Stomach (tissue), 9 donors: ENCODE results near the gene FITM2. TPM values are rescaled to one million over a fixed set of nuclear protein-coding genes. Genes with fewer than 3 reads are reported as not detected.

ENCODE experiments used
- DNase-seq, 2 donors: peaks; one replicate each; pipeline versions ENCODE4 v3.0.0 to v3.0.0-alpha.2; 2013 to 2019
- H3K27ac ChIP-seq, 5 donors: fragments of 200-600 bp in 4 of 5; sonication (generic) in 4 of 5; one replicate each; pipeline ENCODE4 v1.5.1; 2013 to 2019; ENCODE audit warnings: mild to moderate bottlenecking in 1 of 5, moderate library complexity in 1 of 5
- H3K27me3 ChIP-seq, 3 donors: fragments of 200-600 bp; sonication (generic); one replicate each; pipeline ENCODE4 v1.5.1; 2017 to 2019; ENCODE audit warnings: mixed run types in 1 of 3
- H3K36me3 ChIP-seq, 4 donors: fragments of 200-600 bp; sonication (generic); 1 replicate in 3 of 4; 2 replicates in 1 of 4; pipeline ENCODE4 v1.5.1; 2016 to 2019
- H3K4me1 ChIP-seq, 4 donors: fragments of 200-600 bp; sonication (generic); one replicate each; pipeline ENCODE4 v1.5.1; 2016 to 2019
- H3K4me3 ChIP-seq, 4 donors: fragments of 200-600 bp; sonication (generic) in 3 of 4; one replicate each; pipeline ENCODE4 v1.5.1; 2016 to 2019; ENCODE audit warnings: mild to moderate bottlenecking in 1 of 4
- H3K9me3 ChIP-seq, 4 donors: fragments of 200-600 bp; sonication (generic); one replicate each; pipeline ENCODE4 v1.5.1; 2016 to 2019
- CTCF ChIP-seq, 7 experiments: fragments of 450-650 bp in 4 of 7; fragments of 200-600 bp in 3 of 7; sonication (generic) in 3 of 7; IDR thresholded peaks; one replicate each; pipeline ENCODE4 v1.5.1; 2016 to 2019; ENCODE audit warnings: antibody characterized with exemption in 7 of 7, control low read depth in 2 of 7, mild to moderate bottlenecking in 1 of 7
- EP300 ChIP-seq: sonication (generic); formaldehyde crosslinking; IDR thresholded peaks from one replicate; pipeline ENCODE4 v1.6.1; 2017; ENCODE audit warnings: antibody characterized with exemption
- POLR2A ChIP-seq, 4 donors: fragments of 450-650 bp; IDR thresholded peaks; one replicate each; pipeline ENCODE4 v1.6.1; 2016; ENCODE audit warnings: antibody characterized with exemption in 4 of 4, control low read depth in 2 of 4, mild to moderate bottlenecking in 1 of 4, moderate library complexity in 1 of 4
- POLR2AphosphoS5 ChIP-seq, 3 donors: sonication (generic); formaldehyde crosslinking; IDR thresholded peaks; one replicate each; pipeline ENCODE4 v1.6.1; 2016; ENCODE audit warnings: antibody characterized with exemption in 3 of 3
- WGBS, 5 donors: extraction: QIAGEN DNeasy Blood & Tissue Kit in 3 of 5; methylation state at CpG; one replicate each; pipeline versions ENCODE4 v1.1.5 to v1.1.7; 2013 to 2018; 5-methylcytosine and 5-hydroxymethylcytosine counted together
- intact Hi-C: fragments of 100-400 bp; cut with DNase I; formaldehyde crosslinking; loops from one replicate; pipeline ENCODE4 v1.15.1; 2023; ENCODE audit warnings: low total_unique reads
- polyA plus RNA-seq, 3 donors: library from polyadenylated mRNA; stranded (reverse); fragments of 200-250 nt; gene quantifications; one replicate each; pipeline ENCODE4 v1.2.3, GENCODE V29; 2013
- small RNA-seq, 4 donors: library from RNA; depleted of rRNA; stranded (forward); fragments of <200 nt; gene quantifications; one replicate each; pipeline ENCODE3, GENCODE V24; 2016
- total RNA-seq, 5 donors: library from RNA; depleted of rRNA; stranded (reverse); fragments of >200 nt; gene quantifications; one replicate each; pipeline versions ENCODE4 v1.1.0 to v1.2.3, GENCODE V29; 2014 to 2016
- donor health status: healthy with polysubstance abuse.
- donor health status: Bipolar disorder and iron deficiency.
- donor health status: healthy.

Gene FITM2
- total and polyA plus RNA-seq, 8 donors, result 0.46 to 5.7 (median 2.8) TPM

GRCh38 chr20:44255942-44256341 lies 55.1 kb downstream of the FITM2 start:
- Histone ChIP-seq H3K27ac (no peak overlapping the region), H3K36me3 (no peaks in the 10 kb centered on the region), H3K9me3 (no peaks in the 10 kb centered on the region), H3K27me3 (no peaks in the 10 kb centered on the region), H3K4me1 (no peaks in the 10 kb centered on the region), H3K4me3 (no peak overlapping the region)
- 92 to 97% (median 96%) methylated on average over 1 of the region's 1 CpG for WGBS, 5 donors
- no peak for DNase-seq
- intact Hi-C loops, result no loop called here
- TF ChIP-seq EP300 (no peak), CTCF (IDR thresholded peaks at IDR 0.05) (no peak), POLR2A (IDR thresholded peaks at IDR 0.05) (no peak), POLR2AphosphoS5 (IDR thresholded peaks at IDR 0.05) (no peak)

GRCh38 chr20:44254073-44254472 lies 56.9 kb downstream of the FITM2 start:
- no peak overlapping the region for H3K4me3 ChIP-seq
- H3K4me1 ChIP-seq, result no peaks in the 10 kb centered on the region
- no peaks in the 10 kb centered on the region for H3K9me3 ChIP-seq
- WGBS, 5 donors, result 76 to 84% (median 83%) methylated on average over 8 of the region's 8 CpGs
- H3K36me3 ChIP-seq, result no peaks in the 10 kb centered on the region
- H3K27ac ChIP-seq, result no peak overlapping the region
- no peak for TF ChIP-seq CTCF (IDR thresholded peaks at IDR 0.05)
- no peak for TF ChIP-seq POLR2A (IDR thresholded peaks at IDR 0.05)
- TF ChIP-seq POLR2AphosphoS5 (IDR thresholded peaks at IDR 0.05), result no peak
- H3K27me3 ChIP-seq, result peaks cover 0 to 10% (median 3%) of the 10 kb centered on the region in 3 donors
- intact Hi-C loops, result no loop called here
- DNase-seq, result no peak

- no peak overlapping the region for H3K27ac ChIP-seq
- no peaks in the 10 kb centered on the region for H3K9me3 ChIP-seq
- H3K4me3 ChIP-seq, result no peak overlapping the region
- no peak for DNase-seq
- peaks cover 0 to 16% (median 5%) of the 10 kb centered on the region in 3 donors for H3K27me3 ChIP-seq
- no peaks in the 10 kb centered on the region for H3K4me1 ChIP-seq
- intact Hi-C loops, result no loop called here
- WGBS, 5 donors, result 72 to 92% (median 79%) methylated on average over 2 to 3 of the region's 3 CpGs
- TF ChIP-seq EP300 (no peak), POLR2AphosphoS5 (IDR thresholded peaks at IDR 0.05) (no peak), POLR2A (IDR thresholded peaks at IDR 0.05) (no peak), CTCF (IDR thresholded peaks at IDR 0.05) (no peak)
- no peaks in the 10 kb centered on the region for H3K36me3 ChIP-seq
Observed at GRCh38 chr20:44253528-44253927, 57.5 kb downstream of the FITM2 start.

Small RNA genes within 50 kb of the gene (small RNA-seq; reads per million reads assigned to genes)
- gene RF00019, result 0 reads per million in 4 donors

Other genes starting within 250 kb of the FITM2 start
- 10 to 100 TPM in 4 of 5 donors, 1 to 10 TPM in 1; 7.6 to 51.9 (median 38.9) TPM for gene JPH2, start 124.0 kb downstream of the FITM2 start, total RNA-seq
- 1 to 10 TPM in 2 of 3 donors, under 1 TPM in 1; 0.15 to 9.1 (median 1.1) TPM for gene JPH2, start 124.0 kb downstream of the FITM2 start, polyA plus RNA-seq
- 10 to 100 TPM in 4 of 5 donors, 1 to 10 TPM in 1; 7.8 to 87.5 (median 31.9) TPM for gene OSER1, start 100.4 kb downstream of the FITM2 start, total RNA-seq
- 10 to 100 TPM; 22.9 to 33.5 (median 30.9) TPM for gene OSER1, start 100.4 kb downstream of the FITM2 start, polyA plus RNA-seq
- gene GDAP1L1, start 63.9 kb downstream of the FITM2 start, total RNA-seq, result 1 to 10 TPM in 1 of 5 donors, under 1 TPM in 1, not detected in 3; 0.29 to 1.5 TPM
- 1 to 10 TPM in 1 of 3 donors, under 1 TPM in 2; 0.25 to 1.1 (median 0.61) TPM for gene GDAP1L1, start 63.9 kb downstream of the FITM2 start, polyA plus RNA-seq
- gene R3HDML, start 25.8 kb upstream of the FITM2 start, total RNA-seq, result not detected
- not detected for gene R3HDML, start 25.8 kb upstream of the FITM2 start, polyA plus RNA-seq
- 10 to 100 TPM; 10.3 to 64.8 (median 33.5) TPM for gene HNF4A, start 44.5 kb upstream of the FITM2 start, total RNA-seq
- gene HNF4A, start 44.5 kb upstream of the FITM2 start, polyA plus RNA-seq, result 10 to 100 TPM in 1 of 3 donors, 1 to 10 TPM in 2; 1.3 to 18.5 (median 9.2) TPM
- gene TTPAL, start 164.7 kb upstream of the FITM2 start, total RNA-seq, result 10 to 100 TPM in 1 of 5 donors, 1 to 10 TPM in 4; 3.5 to 18.3 (median 5.8) TPM
- 1 to 10 TPM; 2.1 to 4.2 (median 2.7) TPM for gene TTPAL, start 164.7 kb upstream of the FITM2 start, polyA plus RNA-seq
- 100 to 1,000 TPM in 1 of 5 donors, 10 to 100 TPM in 3, 1 to 10 TPM in 1; 9.6 to 109 (median 84.6) TPM for gene SERINC3, start 210.9 kb upstream of the FITM2 start, total RNA-seq
- gene SERINC3, start 210.9 kb upstream of the FITM2 start, polyA plus RNA-seq, result 10 to 100 TPM; 17.4 to 25.0 (median 24.0) TPM